Gastrocnemius medialis (tissue), 4 donors: ENCODE results near the gene GATM. TPM values are rescaled to one million over a fixed set of nuclear protein-coding genes. Genes with fewer than 3 reads are reported as not detected.

Source experiments
- ATAC-seq, 2 donors: fragments of 150-250 bp; one replicate each; pipeline ENCODE4 v1.9.1; 2016
- DNase-seq, 2 donors: peaks; one replicate each; pipeline ENCODE4 v3.0.0-alpha.2; 2019
- H3K27ac ChIP-seq, 4 donors: fragments of 200-600 bp; sonication (generic); 1 replicate in 1 of 4; 2 replicates in 3 of 4; pipeline ENCODE4 v1.5.1; 2016 to 2018; ENCODE audit warnings: mild to moderate bottlenecking in 2 of 4, moderate library complexity in 1 of 4
- H3K27me3 ChIP-seq, 3 donors: fragments of 200-600 bp; sonication (generic) in 2 of 3; 1 replicate in 1 of 3; 2 replicates in 2 of 3; pipeline versions ENCODE4 v1.5.1 to v1.6.0; 2016 to 2019; ENCODE audit warnings: mild to moderate bottlenecking in 1 of 3, moderate library complexity in 1 of 3
- H3K36me3 ChIP-seq, 2 donors: fragments of 200-600 bp; sonication (generic) in 1 of 2; one replicate each; pipeline ENCODE4 v1.5.1; 2017 to 2018
- H3K4me1 ChIP-seq, 2 donors: fragments of 200-600 bp; sonication (generic) in 1 of 2; one replicate each; pipeline ENCODE4 v1.5.1; 2016 to 2017; ENCODE audit warnings: mild to moderate bottlenecking in 2 of 2
- H3K4me3 ChIP-seq, 4 donors: fragments of 200-600 bp; sonication (generic) in 3 of 4; 1 replicate in 1 of 4; 2 replicates in 3 of 4; pipeline ENCODE4 v1.5.1; 2016 to 2019; ENCODE audit warnings: mild to moderate bottlenecking in 2 of 4
- H3K9me3 ChIP-seq, 3 donors: fragments of 200-600 bp; sonication (generic) in 2 of 3; 1 replicate in 1 of 3; 2 replicates in 2 of 3; pipeline ENCODE4 v1.5.1; 2016 to 2019
- CTCF ChIP-seq, 5 experiments: fragments of 450-650 bp in 3 of 5; fragments of 200-600 bp in 2 of 5; sonication (generic) in 2 of 5; IDR thresholded peaks in 4 of 5; conservative IDR thresholded peaks in 1 of 5; 1 replicate in 4 of 5; 2 replicates in 1 of 5; pipeline ENCODE4 v1.5.1; 2016 to 2019; ENCODE audit warnings: antibody characterized with exemption in 5 of 5, mild to moderate bottlenecking in 3 of 5, moderate library complexity in 3 of 5
- POLR2A ChIP-seq, 2 donors: fragments of 450-650 bp; IDR thresholded peaks; one replicate each; pipeline ENCODE4 v1.6.1; 2017; ENCODE audit warnings: antibody characterized with exemption in 2 of 2, mild to moderate bottlenecking in 2 of 2, moderate library complexity in 2 of 2
- in situ Hi-C, 4 donors: fragments of 200-750 bp; cut with MboI; loops; one replicate each; pipeline versions ENCODE4 v1.15.0 to v1.8.0; 2017; ENCODE audit warnings: low sequenced_read_pairs in 4 of 4
- intact Hi-C: fragments of 100-400 bp; cut with DNase I; formaldehyde crosslinking; loops from one replicate; pipeline ENCODE4 v1.15.1; 2023; ENCODE audit warnings: low total_unique reads
- total RNA-seq, 4 donors: library from RNA; depleted of rRNA; stranded (reverse); fragments of >200 nt; gene quantifications; one replicate each; pipeline versions ENCODE4 v1.1.0 to v1.2.3, GENCODE V29; 2016

The GATM gene
- total RNA-seq, 4 donors from 2014 or later, result 18.0 to 92.1 (median 35.3) TPM

DNA sequence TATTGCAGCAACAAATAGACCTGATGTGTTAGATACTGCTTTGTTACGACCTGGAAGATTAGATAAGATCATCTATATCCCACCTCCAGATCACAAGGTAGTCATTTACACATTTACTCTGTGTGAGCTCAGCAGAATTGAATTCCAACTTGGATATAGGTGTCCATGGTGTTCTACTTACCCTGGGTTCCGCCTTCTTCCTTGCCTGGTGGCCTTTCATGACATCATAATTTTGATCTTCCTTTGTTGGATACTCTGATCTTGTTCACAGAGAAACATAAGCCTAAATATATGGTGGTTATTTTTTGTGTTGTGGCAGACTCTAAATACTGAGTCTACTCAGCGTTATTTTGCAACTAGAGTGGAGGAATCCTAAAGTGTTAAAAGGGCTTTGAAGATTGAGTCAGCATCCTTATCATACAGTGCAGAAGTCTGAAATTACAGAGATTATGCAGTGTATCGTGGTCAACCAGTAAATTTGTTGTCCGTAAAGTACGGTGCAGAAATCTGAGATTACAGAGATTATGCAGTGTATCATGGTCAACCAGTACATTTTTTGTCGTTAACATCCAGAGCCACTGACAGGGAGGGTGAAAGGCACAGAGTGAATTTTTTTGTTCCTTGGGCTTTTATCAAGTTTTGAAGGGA, 39.1 kb upstream of the GATM start:
- H3K4me3 ChIP-seq, result no peak overlapping the region
- H3K9me3 ChIP-seq, result no peaks in the 10 kb centered on the region
- H3K27ac ChIP-seq, result no peak overlapping the region
- ATAC-seq (no peak), DNase-seq (no peak)
- no peaks in the 10 kb centered on the region for H3K27me3 ChIP-seq
- peaks cover 2 to 91% of the 10 kb centered on the region in 2 donors for H3K36me3 ChIP-seq
- in situ Hi-C loops, result loop anchor here in 1 of 4 donors (25.0 kb wide), 1 partner anchor 255 kb away; no protein-coding TSS in a partner anchor
- H3K4me1 ChIP-seq, result no peaks in the 10 kb centered on the region
- no peak for TF ChIP-seq CTCF (IDR thresholded peaks at IDR 0.05 in 4 of 5, conservative IDR thresholded peaks at IDR 0.05 in 1 of 5)
- TF ChIP-seq POLR2A (IDR thresholded peaks at IDR 0.05), result no peak
- intact Hi-C loops, result no loop called here

DNA sequence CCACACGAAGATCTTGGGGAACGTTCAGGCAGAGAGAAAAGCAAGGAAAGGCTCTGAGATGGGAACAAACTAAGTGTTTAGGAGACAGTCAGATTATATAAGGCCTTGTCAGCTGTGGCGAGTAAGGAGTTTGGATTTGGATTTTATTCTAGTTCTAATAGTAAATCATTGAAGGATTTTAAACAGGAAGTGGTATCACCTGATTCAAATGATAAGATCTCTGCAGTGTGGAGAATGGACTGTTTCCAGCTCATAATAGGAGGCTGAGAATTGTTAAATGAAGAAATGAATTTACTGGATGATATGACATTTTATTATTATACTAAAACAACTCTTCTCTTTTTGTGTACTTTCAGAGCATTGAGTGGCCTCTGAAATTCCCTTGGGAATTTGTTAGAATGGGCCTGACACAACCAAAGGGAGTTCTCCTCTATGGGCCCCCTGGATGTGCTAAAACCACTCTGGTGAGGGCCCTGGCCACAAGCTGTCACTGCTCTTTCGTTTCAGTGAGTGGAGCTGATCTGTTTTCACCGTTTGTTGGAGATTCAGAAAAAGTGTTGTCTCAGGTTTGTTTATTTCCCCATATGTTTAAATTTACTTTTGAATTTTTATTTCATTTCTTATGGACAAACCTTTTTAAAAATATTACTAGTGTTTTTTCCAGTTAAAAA, 36.0 kb upstream of the GATM start:
- in situ Hi-C loops, result loop anchor here in 1 of 4 donors (25.0 kb wide), 1 partner anchor 252 kb away; no protein-coding TSS in a partner anchor
- DNase-seq, result no peak
- H3K4me1 ChIP-seq, result no peaks in the 10 kb centered on the region
- no peak overlapping the region for H3K27ac ChIP-seq
- H3K36me3 ChIP-seq, result peaks cover 0 to 94% of the 10 kb centered on the region in 2 donors
- H3K4me3 ChIP-seq, result no peak overlapping the region
- H3K27me3 ChIP-seq, result no peaks in the 10 kb centered on the region
- ATAC-seq, result no peak
- no peaks in the 10 kb centered on the region for H3K9me3 ChIP-seq
- TF ChIP-seq CTCF (IDR thresholded peaks at IDR 0.05 in 4 of 5, conservative IDR thresholded peaks at IDR 0.05 in 1 of 5) (no peak), POLR2A (IDR thresholded peaks at IDR 0.05) (no peak)
- intact Hi-C loops, result no loop called here

DNA sequence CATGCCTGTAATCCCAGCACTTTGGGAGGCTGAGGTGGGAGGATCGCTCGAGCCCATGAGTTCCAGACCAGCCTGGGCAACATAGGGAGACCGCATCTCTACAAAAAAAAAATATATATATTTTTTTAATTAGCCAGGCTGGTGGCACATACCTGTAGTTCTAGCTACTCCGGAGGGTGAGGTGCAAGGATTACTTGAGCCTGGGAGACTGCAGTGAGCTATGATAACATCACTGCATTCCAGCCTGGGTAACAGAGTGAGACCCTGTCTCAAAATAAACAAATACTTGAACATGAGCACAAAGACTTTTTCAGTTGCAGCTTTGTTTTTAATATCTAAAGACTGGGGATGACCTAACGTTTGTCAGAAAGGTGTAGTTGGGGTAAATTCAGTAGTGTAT, 31.3 kb upstream of the GATM start:
- ATAC-seq (no peak), DNase-seq (no peak)
- TF ChIP-seq POLR2A (IDR thresholded peaks at IDR 0.05) (no peak), CTCF (IDR thresholded peaks at IDR 0.05 in 4 of 5, conservative IDR thresholded peaks at IDR 0.05 in 1 of 5) (no peak)

DNA sequence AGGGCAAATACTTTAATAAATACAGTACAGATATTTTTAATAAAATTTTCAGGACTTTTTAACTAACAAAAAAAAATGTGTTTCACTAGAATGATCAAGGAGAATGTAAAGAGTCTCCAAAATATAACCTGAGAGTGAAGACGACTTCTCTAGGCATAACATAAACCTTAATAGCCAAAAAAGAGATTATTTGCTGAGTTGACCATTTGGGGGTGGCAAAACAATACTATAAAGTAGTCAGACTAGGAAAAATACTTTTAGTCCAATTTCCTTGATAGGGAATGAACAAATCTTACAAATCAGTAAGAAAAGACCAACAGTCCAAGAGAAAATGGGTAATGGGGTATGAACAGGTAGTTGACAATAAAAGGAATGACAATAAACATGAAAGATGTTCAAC, 29.4 kb upstream of the GATM start:
- Histone ChIP-seq H3K27me3 (no peaks in the 10 kb centered on the region), H3K9me3 (no peaks in the 10 kb centered on the region), H3K4me3 (no peak overlapping the region), H3K4me1 (peaks cover 14 to 22% of the 10 kb centered on the region in 2 donors), H3K36me3 (peaks cover 2 to 74% of the 10 kb centered on the region in 2 donors), H3K27ac (no peak overlapping the region)
- intact Hi-C loops (no loop called here), in situ Hi-C loops (loop anchor here in 3 of 4 donors (10.0 to 25.0 kb wide), 4 partner anchors 103 to 245 kb away; no protein-coding TSS in a partner anchor)
- TF ChIP-seq POLR2A (IDR thresholded peaks at IDR 0.05) (no peak), CTCF (IDR thresholded peaks at IDR 0.05 in 4 of 5, conservative IDR thresholded peaks at IDR 0.05 in 1 of 5) (no peak)
- no peak for ATAC-seq
- no peak for DNase-seq

More for the DNA sequence above, 31.3 kb upstream of the GATM start:
- Histone ChIP-seq H3K27ac (no peak overlapping the region), H3K27me3 (no peaks in the 10 kb centered on the region), H3K4me3 (no peak overlapping the region), H3K36me3 (peaks cover 2 to 86% of the 10 kb centered on the region in 2 donors), H3K4me1 (peaks cover 6 to 8% of the 10 kb centered on the region in 2 donors), H3K9me3 (no peaks in the 10 kb centered on the region)
- in situ Hi-C loops, result loop anchor here in 3 of 4 donors (10.0 to 25.0 kb wide), 4 partner anchors 105 to 247 kb away; no protein-coding TSS in a partner anchor
- intact Hi-C loops, result no loop called here
